Measurements from ENCODE around the gene HRH3. TPM values are rescaled to one million over a fixed set of nuclear protein-coding genes. Genes with fewer than 3 reads are reported as not detected.

HRH3 gene
- total and polyA plus RNA-seq, 2 donors (not counting 1 experiment from before 2014, with no cell fraction given): not detected

GRCh38 chr20:62168890-62169435, 51.1 kb downstream of the HRH3 start:
- H3K4me2 ChIP-seq (replicated peaks; ENCODE audit: low read depth, low read length, poor library complexity, severe bottlenecking): no peak overlapping the region
- 98% methylated on average over 20 of the region's 23 CpGs for WGBS (ENCODE audit: insufficient coverage)
- H3K27ac ChIP-seq (ENCODE audit: low read length in 2 of 2): no peak overlapping the region
- ATAC-seq (ENCODE audit: low read depth) (no peak), DNase-seq (no peak)
- ChIA-PET CTCF (no interaction called here), POLR2A (no interaction called here)
- no peak overlapping the region for H3K27ac Mint-ChIP-seq
- intact Hi-C loops (cut with micrococcal nuclease): no loop called here
- H3K27me3 Mint-ChIP-seq: no peaks in the 10 kb centered on the region
- H3K36me3 ChIP-seq (replicated peaks in 1 of 2; ENCODE audit: control extremely low read depth in 1 of 2, control insufficient read depth in 1 of 2, extremely low read depth in 1 of 2, insufficient read depth in 2 of 2, low read length in 1 of 2): peaks cover 0 to 12% of the 10 kb centered on the region in 2 experiments
- no peak for TF ChIP-seq CTCF (IDR thresholded peaks at IDR 0.05)
- TF ChIP-seq EZH2 (IDR thresholded peaks at IDR 0.05; ENCODE audit: borderline replicate concordance, insufficient read depth, low read depth, low read length, poor library complexity, severe bottlenecking): no peak
- H3K4me3 ChIP-seq (ENCODE audit: control extremely low read depth in 1 of 5, extremely low read depth in 1 of 5, insufficient read depth in 1 of 5, low read depth in 2 of 5, low read length in 4 of 5): no peak overlapping the region
- no peak overlapping the region for H3K4me3 Mint-ChIP-seq
- H4K20me1 ChIP-seq (ENCODE audit: control insufficient read depth, insufficient read depth, low read length, poor library complexity, severe bottlenecking): no peaks in the 10 kb centered on the region
- no peak overlapping the region for H3K9ac ChIP-seq (ENCODE audit: low read length)
- no peaks in the 10 kb centered on the region for H3K79me2 ChIP-seq (ENCODE audit: control insufficient read depth, insufficient read depth, low read length)
- no peaks in the 10 kb centered on the region for H3K4me1 Mint-ChIP-seq
- H3K27me3 ChIP-seq (replicated peaks in 1 of 4; ENCODE audit: control extremely low read depth in 1 of 4, control insufficient read depth in 3 of 4, insufficient read depth in 4 of 4, low read length in 3 of 4): no peaks in the 10 kb centered on the region
- H3K9me3 Mint-ChIP-seq (ENCODE audit: insufficient read depth): no peaks in the 10 kb centered on the region
- no peaks in the 10 kb centered on the region for H3K9me3 ChIP-seq (ENCODE audit: control extremely low read depth in 1 of 3, control insufficient read depth in 2 of 3, insufficient read depth in 1 of 3, low read length in 2 of 3)
- H2AFZ ChIP-seq (ENCODE audit: insufficient read depth, low read depth, low read length, poor library complexity, severe bottlenecking): no peak overlapping the region
- H3K4me1 ChIP-seq (ENCODE audit: control insufficient read depth in 2 of 2, insufficient read depth in 2 of 2, low read length in 2 of 2): no peaks in the 10 kb centered on the region

GRCh38 chr20:62168061-62168460, 52.0 kb downstream of the HRH3 start:
- H3K4me3 Mint-ChIP-seq: no peak overlapping the region
- intact Hi-C loops (cut with micrococcal nuclease): no loop called here
- H3K27ac Mint-ChIP-seq: no peak overlapping the region
- Histone ChIP-seq H3K4me3 (ENCODE audit: control extremely low read depth in 1 of 5, extremely low read depth in 1 of 5, insufficient read depth in 1 of 5, low read depth in 2 of 5, low read length in 4 of 5) (no peak overlapping the region), H3K36me3 (replicated peaks in 1 of 2; ENCODE audit: control extremely low read depth in 1 of 2, control insufficient read depth in 1 of 2, extremely low read depth in 1 of 2, insufficient read depth in 2 of 2, low read length in 1 of 2) (peaks cover 0 to 14% of the 10 kb centered on the region in 2 experiments), H4K20me1 (ENCODE audit: control insufficient read depth, insufficient read depth, low read length, poor library complexity, severe bottlenecking) (no peaks in the 10 kb centered on the region), H3K9ac (ENCODE audit: low read length) (no peak overlapping the region), H3K4me1 (ENCODE audit: control insufficient read depth in 2 of 2, insufficient read depth in 2 of 2, low read length in 2 of 2) (no peaks in the 10 kb centered on the region), H3K27ac (ENCODE audit: low read length in 2 of 2) (no peak overlapping the region), H3K79me2 (ENCODE audit: control insufficient read depth, insufficient read depth, low read length) (no peaks in the 10 kb centered on the region), H3K27me3 (replicated peaks in 1 of 4; ENCODE audit: control extremely low read depth in 1 of 4, control insufficient read depth in 3 of 4, insufficient read depth in 4 of 4, low read length in 3 of 4) (no peaks in the 10 kb centered on the region), H3K9me3 (ENCODE audit: control extremely low read depth in 1 of 3, control insufficient read depth in 2 of 3, insufficient read depth in 1 of 3, low read length in 2 of 3) (no peaks in the 10 kb centered on the region), H2AFZ (ENCODE audit: insufficient read depth, low read depth, low read length, poor library complexity, severe bottlenecking) (no peak overlapping the region), H3K4me2 (replicated peaks; ENCODE audit: low read depth, low read length, poor library complexity, severe bottlenecking) (no peak overlapping the region)
- H3K4me1 Mint-ChIP-seq: no peaks in the 10 kb centered on the region
- no peaks in the 10 kb centered on the region for H3K9me3 Mint-ChIP-seq (ENCODE audit: insufficient read depth)
- ChIA-PET CTCF (no interaction called here), POLR2A (no interaction called here)
- ATAC-seq (ENCODE audit: low read depth) (no peak), DNase-seq (no peak)
- no peaks in the 10 kb centered on the region for H3K27me3 Mint-ChIP-seq
- TF ChIP-seq EZH2 (IDR thresholded peaks at IDR 0.05; ENCODE audit: borderline replicate concordance, insufficient read depth, low read depth, low read length, poor library complexity, severe bottlenecking): no peak
- no peak for TF ChIP-seq CTCF (IDR thresholded peaks at IDR 0.05)
- 100% methylated on average over 3 of the region's 4 CpGs for WGBS (ENCODE audit: insufficient coverage)

Measured in B cell (primary cell).